Uterus (tissue), 4 donors: ENCODE data around the gene IL36G. TPM values are rescaled to one million over a fixed set of nuclear protein-coding genes. Genes with fewer than 3 reads are reported as not detected.

ENCODE experiments used
- DNase-seq, 2 donors: peaks; one replicate each; pipeline ENCODE4 v3.0.0-alpha.2; 2019 to 2020
- H3K27ac ChIP-seq, 2 donors: fragments of 200-600 bp; sonication (generic); 1 replicate in 1 of 2; 2 replicates in 1 of 2; pipeline ENCODE4 v1.5.1; 2016 to 2018
- H3K27me3 ChIP-seq, 2 donors: fragments of 200-600 bp; sonication (generic); one replicate each; pipeline ENCODE4 v1.5.1; 2018 to 2019; ENCODE audit warnings: control low read depth in 1 of 2
- H3K36me3 ChIP-seq, 2 donors: fragments of 200-600 bp; sonication (generic); one replicate each; pipeline ENCODE4 v1.5.1; 2019; ENCODE audit warnings: control low read depth in 1 of 2
- H3K4me1 ChIP-seq, 2 donors: fragments of 200-600 bp; sonication (generic); one replicate each; pipeline ENCODE4 v1.5.1; 2018 to 2019; ENCODE audit warnings: control low read depth in 1 of 2
- H3K4me3 ChIP-seq, 2 donors: fragments of 200-600 bp; sonication (generic); 1 replicate in 1 of 2; 2 replicates in 1 of 2; pipeline ENCODE4 v1.5.1; 2018 to 2019; ENCODE audit warnings: mild to moderate bottlenecking in 1 of 2
- H3K9me3 ChIP-seq, 2 donors: fragments of 200-600 bp; sonication (generic); one replicate each; pipeline ENCODE4 v1.5.1; 2019; ENCODE audit warnings: control low read depth in 1 of 2
- CTCF ChIP-seq, 4 experiments: fragments of 200-600 bp in 2 of 4; fragments of 450-650 bp in 2 of 4; sonication (generic) in 2 of 4; IDR thresholded peaks; one replicate each; pipeline ENCODE4 v1.5.1; 2016 to 2019; ENCODE audit warnings: antibody characterized with exemption in 4 of 4, mild to moderate bottlenecking in 2 of 4, moderate library complexity in 1 of 4
- POLR2A ChIP-seq, 2 donors: fragments of 450-650 bp; IDR thresholded peaks; one replicate each; pipeline ENCODE4 v1.6.1; 2016; ENCODE audit warnings: antibody characterized with exemption in 2 of 2, mild to moderate bottlenecking in 1 of 2, moderate library complexity in 1 of 2
- intact Hi-C: fragments of 100-400 bp; cut with DNase I; formaldehyde crosslinking; loops from one replicate; pipeline ENCODE4 v1.15.1; 2023; ENCODE audit warnings: low total_unique reads
- total RNA-seq, 4 donors: library from RNA; depleted of rRNA in 3 of 4; stranded (reverse); fragments of >200 nt in 3 of 4; gene quantifications; one replicate each; pipeline versions ENCODE4 v1.1.0 to v1.2.4, GENCODE V29; 2014 to 2023
- donor health status: DM: yes; HTN: yes; CAD: no.

IL36G gene
- total RNA-seq, 4 donors from 2014 or later = not detected

GRCh38 chr2:112947374-112947773, 30.4 kb upstream of the IL36G start:
- Histone ChIP-seq H3K4me3 (no peak overlapping the region), H3K27ac (no peak overlapping the region), H3K4me1 (no peaks in the 10 kb centered on the region), H3K36me3 (no peaks in the 10 kb centered on the region), H3K27me3 (peaks cover 0 to 4% of the 10 kb centered on the region in 2 donors), H3K9me3 (no peaks in the 10 kb centered on the region)
- TF ChIP-seq CTCF (IDR thresholded peaks at IDR 0.05) (no peak), POLR2A (IDR thresholded peaks at IDR 0.05) (no peak)
- intact Hi-C loops = no loop called here
- DNase-seq = no peak

GRCh38 chr2:112949456-112949855, 28.4 kb upstream of the IL36G start:
- TF ChIP-seq CTCF (IDR thresholded peaks at IDR 0.05) (no peak), POLR2A (IDR thresholded peaks at IDR 0.05) (no peak)
- Histone ChIP-seq H3K4me3 (no peak overlapping the region), H3K27ac (no peak overlapping the region), H3K4me1 (no peaks in the 10 kb centered on the region), H3K27me3 (peaks cover 0 to 4% of the 10 kb centered on the region in 2 donors), H3K9me3 (no peaks in the 10 kb centered on the region), H3K36me3 (no peaks in the 10 kb centered on the region)
- intact Hi-C loops = no loop called here
- DNase-seq = no peak

- no peak for TF ChIP-seq POLR2A (IDR thresholded peaks at IDR 0.05)
- Histone ChIP-seq H3K27ac (no peak overlapping the region), H3K27me3 (no peaks in the 10 kb centered on the region), H3K4me1 (no peaks in the 10 kb centered on the region), H3K4me3 (no peak overlapping the region), H3K36me3 (no peaks in the 10 kb centered on the region), H3K9me3 (no peaks in the 10 kb centered on the region)
- DNase-seq = no peak
- intact Hi-C loops = no loop called here
Observed at GRCh38 chr2:112954364-112954763, 23.4 kb upstream of the IL36G start.

- H3K27ac ChIP-seq = no peak overlapping the region
- H3K9me3 ChIP-seq = no peaks in the 10 kb centered on the region
- no peaks in the 10 kb centered on the region for H3K4me1 ChIP-seq
- intact Hi-C loops = no loop called here
- DNase-seq = no peak
- no peaks in the 10 kb centered on the region for H3K36me3 ChIP-seq
- no peak overlapping the region for H3K4me3 ChIP-seq
- H3K27me3 ChIP-seq = no peaks in the 10 kb centered on the region
- TF ChIP-seq CTCF (IDR thresholded peaks at IDR 0.05) (no peak), POLR2A (IDR thresholded peaks at IDR 0.05) (no peak)
Observed at GRCh38 chr2:112957511-112957910, 20.3 kb upstream of the IL36G start.

GRCh38 chr2:112958428-112959108, 19.2 kb upstream of the IL36G start:
- intact Hi-C loops = no loop called here
- H3K4me3 ChIP-seq = no peak overlapping the region
- DNase-seq = no peak
- no peak overlapping the region for H3K27ac ChIP-seq
- no peaks in the 10 kb centered on the region for H3K27me3 ChIP-seq
- no peaks in the 10 kb centered on the region for H3K4me1 ChIP-seq
- TF ChIP-seq CTCF (IDR thresholded peaks at IDR 0.05) (peak in 2 of 4 experiments; percentile 29 to 30), POLR2A (IDR thresholded peaks at IDR 0.05) (no peak)
- no peaks in the 10 kb centered on the region for H3K36me3 ChIP-seq
- no peaks in the 10 kb centered on the region for H3K9me3 ChIP-seq
